ENCODE results near the gene NVL.
A peak's percentile ranks its signal among the peaks of the same experiment; 100 is the strongest.
"Not testable (repeated sequence)": the region's sequence is repeated elsewhere in the genome, so short reads cannot be mapped to it uniquely, and the experiment has no call there.

The NVL gene

GRCh38 chr1:224333309-224333926, 3.4 kb upstream of the NVL start:
- Histone ChIP-seq H3K27ac (ENCODE audit: low read depth, low read length) (no peak overlapping the region), H3K36me3 (ENCODE audit: control insufficient read depth, insufficient read depth, low read length) (no peaks in the 10 kb centered on the region), H3K9ac (ENCODE audit: low read depth, low read length) (no peak overlapping the region), H3K27me3 (ENCODE audit: control insufficient read depth, insufficient read depth, low read length) (no peaks in the 10 kb centered on the region), H3K9me3 (ENCODE audit: control insufficient read depth, insufficient read depth, low read length) (no peaks in the 10 kb centered on the region), H3K4me3 (ENCODE audit: low read depth, low read length) (no peak overlapping the region), H3K4me1 (ENCODE audit: control insufficient read depth, insufficient read depth, low read length) (peaks cover 7% of the 10 kb centered on the region; the same call in 1 of the 2 replicates)

- H3K4me1 ChIP-seq (ENCODE audit: control insufficient read depth, insufficient read depth, low read length): peaks cover 7% of the 10 kb centered on the region; the same call in 1 of the 2 replicates
- H3K9ac ChIP-seq (ENCODE audit: low read depth, low read length): no peak overlapping the region
- H3K4me3 ChIP-seq (ENCODE audit: low read depth, low read length): no peak overlapping the region
- H3K36me3 ChIP-seq (ENCODE audit: control insufficient read depth, insufficient read depth, low read length): no peaks in the 10 kb centered on the region
- no peaks in the 10 kb centered on the region for H3K9me3 ChIP-seq (ENCODE audit: control insufficient read depth, insufficient read depth, low read length)
- H3K27ac ChIP-seq (ENCODE audit: low read depth, low read length): no peak overlapping the region
- H3K27me3 ChIP-seq (ENCODE audit: control insufficient read depth, insufficient read depth, low read length): no peaks in the 10 kb centered on the region
These were observed 1.9 kb upstream of the NVL start for GRCh38 chr1:224331824-224332223.

GRCh38 chr1:224331326-224331725, 1.4 kb upstream of the NVL start:
- H3K9ac ChIP-seq (ENCODE audit: low read depth, low read length): no peak overlapping the region
- no peak overlapping the region for H3K27ac ChIP-seq (ENCODE audit: low read depth, low read length)
- H3K36me3 ChIP-seq (ENCODE audit: control insufficient read depth, insufficient read depth, low read length): peaks cover 3% of the 10 kb centered on the region
- H3K4me1 ChIP-seq (ENCODE audit: control insufficient read depth, insufficient read depth, low read length): peaks cover 7% of the 10 kb centered on the region; the same call in 1 of the 2 replicates
- peak overlapping the region; percentile 99; the same call in 1 of the 2 replicates for H3K4me3 ChIP-seq (ENCODE audit: low read depth, low read length)
- no peaks in the 10 kb centered on the region for H3K9me3 ChIP-seq (ENCODE audit: control insufficient read depth, insufficient read depth, low read length)
- H3K27me3 ChIP-seq (ENCODE audit: control insufficient read depth, insufficient read depth, low read length): no peaks in the 10 kb centered on the region

- Histone ChIP-seq H3K9ac (ENCODE audit: low read depth, low read length) (peak overlapping the region; percentile 99), H3K27me3 (ENCODE audit: control insufficient read depth, insufficient read depth, low read length) (no peaks in the 10 kb centered on the region), H3K36me3 (ENCODE audit: control insufficient read depth, insufficient read depth, low read length) (peaks cover 16% of the 10 kb centered on the region)
These were observed 509 bp downstream of the NVL start for GRCh38 chr1:224329484-224329841.

GRCh38 chr1:224328644-224329043, 1.3 kb downstream of the NVL start:
- Histone ChIP-seq H3K9me3 (ENCODE audit: control insufficient read depth, insufficient read depth, low read length) (no peaks in the 10 kb centered on the region), H3K27me3 (ENCODE audit: control insufficient read depth, insufficient read depth, low read length) (no peaks in the 10 kb centered on the region), H3K4me3 (ENCODE audit: low read depth, low read length) (peak overlapping the region; percentile 99), H3K9ac (ENCODE audit: low read depth, low read length) (no peak overlapping the region), H3K27ac (ENCODE audit: low read depth, low read length) (no peak overlapping the region), H3K4me1 (ENCODE audit: control insufficient read depth, insufficient read depth, low read length) (peaks cover 2% of the 10 kb centered on the region; the same call in 1 of the 2 replicates), H3K36me3 (ENCODE audit: control insufficient read depth, insufficient read depth, low read length) (peaks cover 22% of the 10 kb centered on the region)

More at GRCh38 chr1:224329484-224329841, 509 bp downstream of the NVL start:
- no peaks in the 10 kb centered on the region for H3K9me3 ChIP-seq (ENCODE audit: control insufficient read depth, insufficient read depth, low read length)
- H3K4me1 ChIP-seq (ENCODE audit: control insufficient read depth, insufficient read depth, low read length): peaks cover 7% of the 10 kb centered on the region; the same call in 1 of the 2 replicates
- peak overlapping the region; percentile 99 for H3K27ac ChIP-seq (ENCODE audit: low read depth, low read length)
- peak overlapping the region; percentile 99 for H3K4me3 ChIP-seq (ENCODE audit: low read depth, low read length)

GRCh38 chr1:224325959-224326358, 4.0 kb downstream of the NVL start:
- no peak overlapping the region for H3K9ac ChIP-seq (ENCODE audit: low read depth, low read length)
- peaks cover 22% of the 10 kb centered on the region for H3K36me3 ChIP-seq (ENCODE audit: control insufficient read depth, insufficient read depth, low read length)
- H3K4me1 ChIP-seq (ENCODE audit: control insufficient read depth, insufficient read depth, low read length): no peaks in the 10 kb centered on the region

GRCh38 chr1:224321706-224322105, 8.3 kb downstream of the NVL start:
- H3K27ac ChIP-seq (ENCODE audit: low read depth, low read length): no peak overlapping the region
- no peaks in the 10 kb centered on the region for H3K9me3 ChIP-seq (ENCODE audit: control insufficient read depth, insufficient read depth, low read length)
- H3K9ac ChIP-seq (ENCODE audit: low read depth, low read length): no peak overlapping the region
- H3K4me1 ChIP-seq (ENCODE audit: control insufficient read depth, insufficient read depth, low read length): no peaks in the 10 kb centered on the region
- no peak overlapping the region for H3K4me3 ChIP-seq (ENCODE audit: low read depth, low read length)
- no peaks in the 10 kb centered on the region for H3K27me3 ChIP-seq (ENCODE audit: control insufficient read depth, insufficient read depth, low read length)
- peaks cover 40% of the 10 kb centered on the region for H3K36me3 ChIP-seq (ENCODE audit: control insufficient read depth, insufficient read depth, low read length)

More at GRCh38 chr1:224325959-224326358, 4.0 kb downstream of the NVL start:
- no peak overlapping the region for H3K4me3 ChIP-seq (ENCODE audit: low read depth, low read length)
- H3K27me3 ChIP-seq (ENCODE audit: control insufficient read depth, insufficient read depth, low read length): no peaks in the 10 kb centered on the region
- H3K9me3 ChIP-seq (ENCODE audit: control insufficient read depth, insufficient read depth, low read length): no peaks in the 10 kb centered on the region
- H3K27ac ChIP-seq (ENCODE audit: low read depth, low read length): no peak overlapping the region

GRCh38 chr1:224317383-224318045, 12.5 kb downstream of the NVL start:
- no peaks in the 10 kb centered on the region for H3K4me1 ChIP-seq (ENCODE audit: control insufficient read depth, insufficient read depth, low read length)
- peaks cover 59% of the 10 kb centered on the region for H3K36me3 ChIP-seq (ENCODE audit: control insufficient read depth, insufficient read depth, low read length)
- H3K9ac ChIP-seq (ENCODE audit: low read depth, low read length): no peak overlapping the region
- H3K9me3 ChIP-seq (ENCODE audit: control insufficient read depth, insufficient read depth, low read length): no peaks in the 10 kb centered on the region
- H3K27me3 ChIP-seq (ENCODE audit: control insufficient read depth, insufficient read depth, low read length): no peaks in the 10 kb centered on the region
- no peak overlapping the region for H3K4me3 ChIP-seq (ENCODE audit: low read depth, low read length)
- no peak overlapping the region for H3K27ac ChIP-seq (ENCODE audit: low read depth, low read length)

- Histone ChIP-seq H3K27me3 (ENCODE audit: control insufficient read depth, insufficient read depth, low read length) (no peaks in the 10 kb centered on the region), H3K36me3 (ENCODE audit: control insufficient read depth, insufficient read depth, low read length) (peaks cover 87% of the 10 kb centered on the region), H3K9ac (ENCODE audit: low read depth, low read length) (no peak overlapping the region), H3K9me3 (ENCODE audit: control insufficient read depth, insufficient read depth, low read length) (no peaks in the 10 kb centered on the region), H3K4me3 (ENCODE audit: low read depth, low read length) (no peak overlapping the region), H3K4me1 (ENCODE audit: control insufficient read depth, insufficient read depth, low read length) (no peaks in the 10 kb centered on the region), H3K27ac (ENCODE audit: low read depth, low read length) (no peak overlapping the region)
These were observed 17.9 kb downstream of the NVL start for GRCh38 chr1:224312025-224312424.

GRCh38 chr1:224311503-224311902, 18.5 kb downstream of the NVL start:
- not testable (repeated sequence) for H3K4me1 ChIP-seq (ENCODE audit: control insufficient read depth, insufficient read depth, low read length); H3K9me3 ChIP-seq (ENCODE audit: control insufficient read depth, insufficient read depth, low read length); H3K9ac ChIP-seq (ENCODE audit: low read depth, low read length); H3K4me3 ChIP-seq (ENCODE audit: low read depth, low read length); H3K27ac ChIP-seq (ENCODE audit: low read depth, low read length); H3K27me3 ChIP-seq (ENCODE audit: control insufficient read depth, insufficient read depth, low read length)
- H3K36me3 ChIP-seq (ENCODE audit: control insufficient read depth, insufficient read depth, low read length): peaks cover 89% of the 10 kb centered on the region

GRCh38 chr1:224308064-224308463, 21.9 kb downstream of the NVL start:
- Histone ChIP-seq H3K27me3 (ENCODE audit: control insufficient read depth, insufficient read depth, low read length) (no peaks in the 10 kb centered on the region), H3K9me3 (ENCODE audit: control insufficient read depth, insufficient read depth, low read length) (no peaks in the 10 kb centered on the region), H3K9ac (ENCODE audit: low read depth, low read length) (no peak overlapping the region), H3K4me3 (ENCODE audit: low read depth, low read length) (no peak overlapping the region), H3K36me3 (ENCODE audit: control insufficient read depth, insufficient read depth, low read length) (peaks cover 83% of the 10 kb centered on the region), H3K4me1 (ENCODE audit: control insufficient read depth, insufficient read depth, low read length) (no peaks in the 10 kb centered on the region), H3K27ac (ENCODE audit: low read depth, low read length) (no peak overlapping the region)

Measured in HUES48 (cell line).